C4-2B (cell line): ENCODE measurements around the gene CTDP1.

ENCODE experiments used
- ZFX ChIP-seq: fragments of 450-650 bp; IDR thresholded peaks from 2 replicates; pipeline ENCODE4 v1.6.1; 2017
- TF ChIP-seq, protein P1 (sequence below): fragments of 450-650 bp; conservative IDR thresholded peaks from 2 replicates; pipeline ENCODE4 v1.5.1; 2017; ENCODE audit warnings: mild to moderate bottlenecking

DNA sequence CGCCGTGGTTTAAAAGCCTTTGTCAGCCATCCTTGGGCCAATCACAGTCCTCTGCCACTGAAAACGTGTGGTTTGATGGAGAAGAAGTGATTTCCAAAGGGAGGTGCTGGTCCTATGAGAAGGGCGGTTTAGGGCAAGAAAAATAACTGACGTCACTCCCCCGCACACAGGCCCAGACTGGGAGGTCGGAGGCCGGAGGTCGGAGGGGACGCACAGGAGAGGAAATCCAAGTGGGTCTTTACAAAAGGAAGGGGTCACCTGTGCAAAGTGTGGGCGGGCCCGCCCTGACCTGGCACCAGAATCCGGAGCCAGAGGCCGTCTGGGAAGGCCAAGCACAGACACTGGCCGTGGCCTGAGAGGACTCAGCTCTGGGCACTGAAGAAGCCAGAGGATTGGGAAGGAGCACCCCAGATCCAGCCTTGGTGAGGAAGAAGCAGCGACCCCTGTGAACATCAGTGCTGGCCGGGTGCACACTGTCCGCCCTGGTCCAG, 100.1 kb downstream of the CTDP1 start:
- TF ChIP-seq, protein P1, sequence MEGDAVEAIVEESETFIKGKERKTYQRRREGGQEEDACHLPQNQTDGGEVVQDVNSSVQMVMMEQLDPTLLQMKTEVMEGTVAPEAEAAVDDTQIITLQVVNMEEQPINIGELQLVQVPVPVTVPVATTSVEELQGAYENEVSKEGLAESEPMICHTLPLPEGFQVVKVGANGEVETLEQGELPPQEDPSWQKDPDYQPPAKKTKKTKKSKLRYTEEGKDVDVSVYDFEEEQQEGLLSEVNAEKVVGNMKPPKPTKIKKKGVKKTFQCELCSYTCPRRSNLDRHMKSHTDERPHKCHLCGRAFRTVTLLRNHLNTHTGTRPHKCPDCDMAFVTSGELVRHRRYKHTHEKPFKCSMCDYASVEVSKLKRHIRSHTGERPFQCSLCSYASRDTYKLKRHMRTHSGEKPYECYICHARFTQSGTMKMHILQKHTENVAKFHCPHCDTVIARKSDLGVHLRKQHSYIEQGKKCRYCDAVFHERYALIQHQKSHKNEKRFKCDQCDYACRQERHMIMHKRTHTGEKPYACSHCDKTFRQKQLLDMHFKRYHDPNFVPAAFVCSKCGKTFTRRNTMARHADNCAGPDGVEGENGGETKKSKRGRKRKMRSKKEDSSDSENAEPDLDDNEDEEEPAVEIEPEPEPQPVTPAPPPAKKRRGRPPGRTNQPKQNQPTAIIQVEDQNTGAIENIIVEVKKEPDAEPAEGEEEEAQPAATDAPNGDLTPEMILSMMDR = no peak
- no peak for TF ChIP-seq ZFX
